ENCODE results near the gene TUSC2.

DNA sequence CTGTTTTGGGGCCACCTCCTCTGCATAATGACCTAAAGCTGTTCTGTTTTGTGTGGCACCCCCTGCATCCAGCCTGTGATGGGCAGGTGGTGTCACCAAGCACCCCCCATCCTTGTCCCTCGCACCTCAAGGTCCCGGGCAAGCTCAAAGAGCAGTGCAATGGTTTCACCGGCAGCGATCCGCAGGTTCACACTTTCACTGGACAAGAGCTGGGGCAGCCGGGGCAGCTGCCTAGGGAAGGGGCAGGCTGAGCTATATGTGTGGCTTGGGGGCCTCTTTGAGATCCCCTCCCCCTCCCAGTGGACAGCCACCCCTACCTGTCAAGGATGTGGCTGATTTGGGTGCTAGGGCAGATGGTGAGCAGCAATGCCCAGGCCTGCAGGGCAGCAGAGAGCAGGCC is 38.9 kb downstream of the TUSC2 start:
- TF ChIP-seq CTCF (IDR thresholded peaks at IDR 0.05; ENCODE audit: low read depth, low read length) (no peak), EZH2phosphoT487 (IDR thresholded peaks at IDR 0.05; ENCODE audit: low read depth) (no peak)

Measured in OCI-LY3 (cell line).